HepG2 (cell line): ENCODE measurements around the gene BMF. TPM values are rescaled to one million over a fixed set of nuclear protein-coding genes. Genes with fewer than 3 reads are reported as not detected.

ENCODE experiments used
- ATAC-seq: fragments of 200-7000 bp; cut with Tn5 transposase; 3 replicates; pipeline ENCODE4 v1.9.1; 2020; ENCODE audit warnings: mild to moderate bottlenecking, moderate library complexity
- BruUV-seq: library from RNA; stranded (reverse); fragments of 400-500 nt; replicated peaks from 2 replicates; lab custom pipeline; 2021; lab: Mats Ljungman, UMichigan
- CTCF ChIA-PET: fragments of 300-600 bp; formaldehyde crosslinking; extraction: SDS; loops from one replicate; lab custom pipeline; 2021; ENCODE audit warnings: low total read pairs, inconsistent platforms, low intra/inter-chr PET ratio; lab: Yijun Ruan, JAX
- POLR2A ChIA-PET: fragments of 350-600 bp; sonication (Branson Sonifier 250); formaldehyde crosslinking; loops from one replicate; lab custom pipeline; 2020; ENCODE audit warnings: antibody characterized with exemption, inconsistent platforms; lab: Yijun Ruan, JAX
- DNase-seq: peaks from one replicate; pipeline ENCODE4 v3.0.0-alpha.2; 2015; ENCODE audit warnings: low spot score
- FAIRE-seq: peaks from 3 replicates; lab custom pipeline; 2011; peaks lifted over from hg19 to GRCh38; lab: Jason Lieb, UNC
- H2AFZ ChIP-seq: one replicate; pipeline ENCODE4 v1.6.1; 2011; ENCODE audit warnings: low read length, inconsistent platforms
- H3K27ac ChIP-seq: fragments of 300-600 bp; 3 replicates; pipeline ENCODE4 v1.8.0; 2011; ENCODE audit warnings: mixed run types, mild to moderate bottlenecking, mixed read lengths, low read length, inconsistent platforms; ENCODE audit not compliant: insufficient read depth; ENCODE audit errors: extremely low read length
- H3K27me3 ChIP-seq, 2 experiments: fragments of 200-600 bp in 1 of 2; 2 replicates in 1 of 2; 3 replicates in 1 of 2; pipeline versions ENCODE4 v1.6.0 to v1.8.0; 2011; ENCODE audit warnings: low read length in 2 of 2, mild to moderate bottlenecking in 2 of 2, moderate library complexity in 2 of 2, inconsistent platforms in 1 of 2; ENCODE audit not compliant: insufficient read depth in 2 of 2, control insufficient read depth in 1 of 2
- H3K36me3 ChIP-seq, 2 experiments: fragments of 200-600 bp in 1 of 2; replicated peaks in 1 of 2; 2 replicates in 1 of 2; 3 replicates in 1 of 2; pipeline versions ENCODE4 v1.5.1 to v1.8.0; 2011; ENCODE audit warnings: low read length in 2 of 2, inconsistent platforms in 1 of 2; ENCODE audit not compliant: insufficient read depth in 2 of 2, control insufficient read depth in 1 of 2
- H3K4me1 ChIP-seq: 2 replicates; pipeline ENCODE4 v1.5.1; 2012; ENCODE audit warnings: low read length, inconsistent platforms; ENCODE audit not compliant: insufficient read depth
- H3K4me2 ChIP-seq: 2 replicates; pipeline ENCODE4 v1.6.0; 2011; ENCODE audit warnings: low read depth, low read length, inconsistent platforms
- H3K4me3 ChIP-seq, 3 experiments: fragments of 200-600 bp in 1 of 3; sonication (generic), shearing (Covaris generic) in 1 of 3; replicated peaks in 1 of 3; 2 replicates each; pipeline ENCODE4 v1.5.1; 2011 to 2016; ENCODE audit warnings: low read length in 3 of 3, inconsistent platforms in 2 of 3, low read depth in 2 of 3, mild to moderate bottlenecking in 2 of 3, control low read depth in 1 of 3, mixed read lengths in 1 of 3; ENCODE audit not compliant: insufficient read depth in 1 of 3
- H3K79me2 ChIP-seq: one replicate; pipeline ENCODE4 v1.6.1; 2011; ENCODE audit warnings: low read length, inconsistent platforms; ENCODE audit not compliant: insufficient read depth
- H3K9ac ChIP-seq: 2 replicates; pipeline ENCODE4 v1.6.0; 2011; ENCODE audit warnings: mild to moderate bottlenecking, low read depth, low read length, inconsistent platforms; ENCODE audit not compliant: insufficient read depth
- H3K9me3 ChIP-seq: 2 replicates; pipeline ENCODE4 v1.5.1; 2012; ENCODE audit warnings: mild to moderate bottlenecking, low read length
- H4K20me1 ChIP-seq: 2 replicates; pipeline ENCODE4 v1.6.0; 2011; ENCODE audit warnings: inconsistent platforms, mild to moderate bottlenecking, low read length, moderate library complexity; ENCODE audit not compliant: insufficient read depth
- MEF2D ChIP-seq: sonication (generic); formaldehyde crosslinking; IDR thresholded peaks from 2 replicates; pipeline ENCODE4 v1.5.1; 2020; ENCODE audit warnings: mild to moderate bottlenecking, missing genetic modification reagents
- MIER2 ChIP-seq: IDR thresholded peaks from 2 replicates; pipeline ENCODE4 v1.6.1; 2016; ENCODE audit warnings: missing biosample characterization, missing genetic modification reagents
- MNT ChIP-seq: fragments of 450-650 bp; IDR thresholded peaks from 2 replicates; pipeline ENCODE4 v1.6.1; 2016
- SAFB2 ChIP-seq: sonication (generic); formaldehyde crosslinking; IDR thresholded peaks from 2 replicates; pipeline ENCODE4 v1.5.1; 2020; ENCODE audit warnings: missing genetic modification reagents, low read depth, mild to moderate bottlenecking, borderline replicate concordance
- TEAD3 ChIP-seq: optimal IDR thresholded peaks from 2 replicates; pipeline ENCODE3; 2016; ENCODE audit warnings: borderline replicate concordance
- TRIM24 ChIP-seq: sonication (generic); formaldehyde crosslinking; IDR thresholded peaks from 2 replicates; pipeline ENCODE4 v1.8.0; 2022; ENCODE audit warnings: mild to moderate bottlenecking, missing genetic modification reagents
- ZFP36L2 ChIP-seq: sonication (generic); formaldehyde crosslinking; IDR thresholded peaks from 2 replicates; pipeline ENCODE4 v1.4.0; 2020; ENCODE audit warnings: missing genetic modification reagents
- WGBS: methylation state at CpG from one replicate; pipeline ENCODE4 v1.1.6; 2017; ENCODE audit warnings: low lambda C conversion rate; 5-methylcytosine and 5-hydroxymethylcytosine counted together
- in situ Hi-C: cut with HindIII; loops from 2 replicates; pipeline ENCODE4 v1.10.0; 2017; ENCODE audit warnings: low pct_unique_long_range_greater_than_20kb; ENCODE audit not compliant: extremely low pct_ligation_motif_present
- intact Hi-C: fragments of 100-400 bp; cut with micrococcal nuclease; formaldehyde crosslinking; loops from one replicate; pipeline ENCODE4 v1.10.0; 2022; ENCODE audit not compliant: unreplicated experiment
- polyA plus RNA-seq, 8 experiments: library from polyadenylated mRNA; depleted of rRNA in 3 of 8; stranded (reverse) in 7 of 8; unstranded in 1 of 8; fragments of >200 nt; fragmentation: Illumina TruSeq in 4 of 8; extraction: Trizol in 4 of 8; gene quantifications; 2 replicates each; pipeline versions ENCODE4 v1.2.1 to v1.2.3, GENCODE V29; 2011 to 2016; ENCODE audit warnings: low read depth in 4 of 8, missing spikeins in 1 of 8, mixed read lengths in 1 of 8; ENCODE audit not compliant: insufficient read depth in 1 of 8
- total RNA-seq, 5 experiments: library from RNA; depleted of rRNA; stranded (reverse); fragments of >200 nt; fragmentation: Illumina TruSeq; extraction: Trizol; gene quantifications; 2 replicates each; pipeline ENCODE4 v1.2.3, GENCODE V29; 2016; ENCODE audit warnings: low read depth in 1 of 5

BMF gene
- total and polyA plus RNA-seq, 2 of the 13 experiments (the other 11 are each of a cell fraction or from before 2014, with no cell fraction given), result 8.7 to 15.9 TPM

DNA sequence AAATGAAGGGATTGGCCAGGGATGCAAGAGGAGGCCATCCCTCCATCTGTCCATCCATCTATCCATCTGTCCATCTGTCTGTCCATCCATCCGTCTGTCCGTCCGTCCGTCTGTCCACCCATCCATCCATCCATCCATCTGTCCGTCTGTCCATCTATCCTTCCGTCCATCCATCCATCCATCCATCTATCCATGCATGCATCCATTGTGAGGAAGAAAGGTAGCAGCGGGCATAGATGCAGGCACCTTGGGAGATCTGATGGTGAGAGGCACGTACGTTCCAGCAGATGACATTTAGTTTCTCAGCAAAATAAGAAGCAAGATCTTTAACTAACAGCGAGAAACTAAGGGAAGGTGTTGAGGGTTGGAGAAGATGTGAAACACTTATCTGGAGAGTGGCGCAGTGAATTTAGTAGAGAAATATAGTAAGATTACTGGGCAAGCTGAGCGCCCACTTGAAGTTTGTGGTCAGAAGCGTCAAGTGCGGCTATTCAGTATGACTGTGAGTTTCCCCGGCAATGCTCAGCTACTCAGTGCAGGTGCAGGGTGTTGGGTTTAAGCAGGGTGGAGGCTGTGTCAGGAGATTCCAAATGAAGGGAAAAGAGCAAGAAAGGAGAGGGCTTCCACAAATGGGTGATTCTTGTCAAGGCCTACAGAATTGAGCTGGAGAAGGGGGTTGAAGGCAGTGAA lies 47.3 kb downstream of the BMF start:
- 93% methylated on average over 15 of the region's 15 CpGs for WGBS
- ChIA-PET POLR2A (interaction anchor here (1.2 kb wide), 2 partner anchors 14 to 20 kb away, joined by 3 read pairs; no protein-coding TSS in a partner anchor), CTCF (no interaction called here)
- Histone ChIP-seq H3K4me3 (no peak overlapping the region), H3K9ac (no peak overlapping the region), H3K36me3 (no peaks in the 10 kb centered on the region), H3K9me3 (no peaks in the 10 kb centered on the region), H3K27ac (no peak overlapping the region), H3K27me3 (no peaks in the 10 kb centered on the region), H2AFZ (no peak overlapping the region), H3K79me2 (no peaks in the 10 kb centered on the region), H3K4me2 (no peak overlapping the region), H4K20me1 (no peaks in the 10 kb centered on the region), H3K4me1 (peaks cover 15% of the 10 kb centered on the region)
- in situ Hi-C loops (no loop called here), intact Hi-C loops (no loop called here)
- TF ChIP-seq MNT (no peak), TEAD3 (CRISPR knock-in tag) (no peak), ZFP36L2 (CRISPR knock-in tag) (no peak), TRIM24 (CRISPR knock-in tag) (no peak), MEF2D (CRISPR knock-in tag) (no peak), MIER2 (no peak), SAFB2 (no peak)
- BruUV-seq, result no TSS peak
- FAIRE-seq (no peak), DNase-seq (no peak), ATAC-seq (no peak)
